Thyroid gland (tissue), 4 donors: Measurements from ENCODE around the gene XRCC4. TPM values are rescaled to one million over a fixed set of nuclear protein-coding genes. Genes with fewer than 3 reads are reported as not detected.

Source experiments
- DNase-seq, 2 donors: peaks; one replicate each; pipeline ENCODE4 v3.0.0-alpha.2; 2019
- H3K27ac ChIP-seq, 3 donors: fragments of 200-600 bp; sonication (generic); 1 replicate in 2 of 3; 2 replicates in 1 of 3; pipeline ENCODE4 v1.5.1; 2016 to 2019; ENCODE audit warnings: mild to moderate bottlenecking in 1 of 3, moderate library complexity in 1 of 3
- H3K27me3 ChIP-seq: fragments of 200-600 bp; sonication (generic); one replicate; pipeline ENCODE4 v1.5.1; 2019
- H3K36me3 ChIP-seq, 2 donors: fragments of 200-600 bp; sonication (generic); one replicate each; pipeline ENCODE4 v1.5.1; 2016 to 2019
- H3K4me1 ChIP-seq, 2 donors: fragments of 200-600 bp; sonication (generic); one replicate each; pipeline ENCODE4 v1.5.1; 2017 to 2019
- H3K4me3 ChIP-seq, 3 donors: fragments of 200-600 bp; sonication (generic); replicated peaks in 1 of 3; 1 replicate in 2 of 3; 2 replicates in 1 of 3; pipeline ENCODE4 v1.5.1; 2016; ENCODE audit warnings: mild to moderate bottlenecking in 1 of 3
- H3K9me3 ChIP-seq: fragments of 200-600 bp; sonication (generic); one replicate; pipeline ENCODE4 v1.5.1; 2017
- CTCF ChIP-seq, 6 experiments: fragments of 200-600 bp in 3 of 6; fragments of 450-650 bp in 3 of 6; sonication (generic) in 3 of 6; IDR thresholded peaks; one replicate each; pipeline ENCODE4 v1.5.1; 2016 to 2019; ENCODE audit warnings: antibody characterized with exemption in 6 of 6, mild to moderate bottlenecking in 2 of 6, inconsistent platforms in 1 of 6, moderate library complexity in 1 of 6
- POLR2A ChIP-seq, 2 donors: fragments of 450-650 bp; IDR thresholded peaks; one replicate each; pipeline ENCODE4 v1.6.1; 2017; ENCODE audit warnings: antibody characterized with exemption in 2 of 2, mild to moderate bottlenecking in 2 of 2, moderate library complexity in 1 of 2
- WGBS, 2 donors: methylation state at CpG; one replicate each; pipeline ENCODE4 v1.1.5; 2017; 5-methylcytosine and 5-hydroxymethylcytosine counted together
- intact Hi-C: fragments of 100-400 bp; cut with DNase I; formaldehyde crosslinking; loops from one replicate; pipeline ENCODE4 v1.15.1; 2023
- total RNA-seq, 4 donors: library from RNA; depleted of rRNA; stranded (reverse); fragments of >200 nt; gene quantifications; one replicate each; pipeline ENCODE4 v1.2.3, GENCODE V29; 2016

XRCC4 gene
- total RNA-seq, 4 donors from 2014 or later: 6.7 to 11.6 (median 9.1) TPM

GRCh38 chr5:83394190-83394589 lies 316.8 kb downstream of the XRCC4 start:
- H3K27ac ChIP-seq: no peak overlapping the region
- WGBS, 2 donors: 89 to 92% methylated on average over 2 of the region's 2 CpGs
- H3K36me3 ChIP-seq: no peaks in the 10 kb centered on the region
- intact Hi-C loops: no loop called here
- TF ChIP-seq CTCF (IDR thresholded peaks at IDR 0.05): no peak
- no peaks in the 10 kb centered on the region for H3K4me1 ChIP-seq
- no peak for DNase-seq
- no peaks in the 10 kb centered on the region for H3K9me3 ChIP-seq
- no peaks in the 10 kb centered on the region for H3K27me3 ChIP-seq
- H3K4me3 ChIP-seq: no peak overlapping the region

- H3K4me3 ChIP-seq: no peak overlapping the region
- no peak for DNase-seq
- H3K4me1 ChIP-seq: no peaks in the 10 kb centered on the region
- H3K36me3 ChIP-seq: no peaks in the 10 kb centered on the region
- TF ChIP-seq POLR2A (IDR thresholded peaks at IDR 0.05): no peak
- no peak for TF ChIP-seq CTCF (IDR thresholded peaks at IDR 0.05)
- H3K9me3 ChIP-seq: no peaks in the 10 kb centered on the region
- no peak overlapping the region for H3K27ac ChIP-seq
- intact Hi-C loops: no loop called here
- 74 to 84% methylated on average over 1 of the region's 1 CpG for WGBS, 2 donors
- no peaks in the 10 kb centered on the region for H3K27me3 ChIP-seq
Observed at GRCh38 chr5:83396662-83397061, 319.3 kb downstream of the XRCC4 start.

GRCh38 chr5:83397658-83398057 lies 320.3 kb downstream of the XRCC4 start:
- no peak for DNase-seq
- no peaks in the 10 kb centered on the region for H3K36me3 ChIP-seq
- no peaks in the 10 kb centered on the region for H3K4me1 ChIP-seq
- no peaks in the 10 kb centered on the region for H3K27me3 ChIP-seq
- WGBS, 2 donors: 67 to 78% methylated on average over 1 of the region's 1 CpG
- no peak for TF ChIP-seq POLR2A (IDR thresholded peaks at IDR 0.05)
- TF ChIP-seq CTCF (IDR thresholded peaks at IDR 0.05): no peak
- no peak overlapping the region for H3K27ac ChIP-seq
- H3K9me3 ChIP-seq: no peaks in the 10 kb centered on the region
- intact Hi-C loops: no loop called here
- H3K4me3 ChIP-seq: no peak overlapping the region

- intact Hi-C loops: no loop called here
- Histone ChIP-seq H3K9me3 (no peaks in the 10 kb centered on the region), H3K27ac (no peak overlapping the region), H3K4me3 (no peak overlapping the region), H3K36me3 (no peaks in the 10 kb centered on the region), H3K4me1 (no peaks in the 10 kb centered on the region), H3K27me3 (no peaks in the 10 kb centered on the region)
- 88 to 96% methylated on average over 4 of the region's 4 CpGs for WGBS, 2 donors
- DNase-seq: no peak
- TF ChIP-seq CTCF (IDR thresholded peaks at IDR 0.05): no peak
- TF ChIP-seq POLR2A (IDR thresholded peaks at IDR 0.05): no peak
Observed at GRCh38 chr5:83400241-83400640, 322.9 kb downstream of the XRCC4 start.

GRCh38 chr5:83400701-83401100 lies 323.4 kb downstream of the XRCC4 start:
- H3K4me3 ChIP-seq: no peak overlapping the region
- intact Hi-C loops: no loop called here
- 91 to 94% methylated on average over 3 of the region's 3 CpGs for WGBS, 2 donors
- no peak for DNase-seq
- TF ChIP-seq CTCF (IDR thresholded peaks at IDR 0.05) (no peak), POLR2A (IDR thresholded peaks at IDR 0.05) (no peak)
- no peak overlapping the region for H3K27ac ChIP-seq
- H3K9me3 ChIP-seq: no peaks in the 10 kb centered on the region
- no peaks in the 10 kb centered on the region for H3K4me1 ChIP-seq
- no peaks in the 10 kb centered on the region for H3K36me3 ChIP-seq
- H3K27me3 ChIP-seq: no peaks in the 10 kb centered on the region
